Stimulated activated CD8-positive, alpha-beta memory T cell treated with anti-CD3 and anti-CD28 coated beads, Interleukin-12 subunit alpha, Interleukin-12 subunit beta, amount 100 ng/mL, for 4 hours (primary cell): ENCODE data around the gene TMPRSS6.
A peak's percentile ranks its signal among the peaks of the same experiment; 100 is the strongest.

ENCODE experiments used
- DNase-seq: peaks from one replicate; pipeline ENCODE4 v3.0.0-alpha.2; 2020; ENCODE audit warnings: low read depth

TMPRSS6 gene

GRCh38 chr22:37140686-37141323 is 31.3 kb upstream of the TMPRSS6 start:
- no peak for DNase-seq

GRCh38 chr22:37139762-37140161 is 30.2 kb upstream of the TMPRSS6 start:
- no peak for DNase-seq

GRCh38 chr22:37138849-37139561 is 29.5 kb upstream of the TMPRSS6 start:
- no peak for DNase-seq

- no peak for DNase-seq
Measured at GRCh38 chr22:37137903-37138665, 28.6 kb upstream of the TMPRSS6 start.

- DNase-seq = no peak
Measured at GRCh38 chr22:37137131-37137530, 27.6 kb upstream of the TMPRSS6 start.

GRCh38 chr22:37135023-37135422 is 25.5 kb upstream of the TMPRSS6 start:
- DNase-seq = no peak

GRCh38 chr22:37133304-37134018 is 23.9 kb upstream of the TMPRSS6 start:
- no peak for DNase-seq

GRCh38 chr22:37132773-37133172 is 23.3 kb upstream of the TMPRSS6 start:
- DNase-seq = no peak

GRCh38 chr22:37129866-37130441 is 20.4 kb upstream of the TMPRSS6 start:
- no peak for DNase-seq

GRCh38 chr22:37128555-37129281 is 19.2 kb upstream of the TMPRSS6 start:
- no peak for DNase-seq

GRCh38 chr22:37127350-37127878 is 17.9 kb upstream of the TMPRSS6 start:
- DNase-seq = no peak

GRCh38 chr22:37126882-37127281 is 17.4 kb upstream of the TMPRSS6 start:
- DNase-seq = no peak

- no peak for DNase-seq
Measured at GRCh38 chr22:37126383-37126782, 16.9 kb upstream of the TMPRSS6 start.

- no peak for DNase-seq
Measured at GRCh38 chr22:37123649-37124048, 14.1 kb upstream of the TMPRSS6 start.

- no peak for DNase-seq
Measured at GRCh38 chr22:37122598-37123180, 13.2 kb upstream of the TMPRSS6 start.

- peak; percentile 80 for DNase-seq
Measured at GRCh38 chr22:37121887-37122591, 12.5 kb upstream of the TMPRSS6 start.

- no peak for DNase-seq
Measured at GRCh38 chr22:37120569-37121340, 11.2 kb upstream of the TMPRSS6 start.

GRCh38 chr22:37119872-37120271 is 10.4 kb upstream of the TMPRSS6 start:
- DNase-seq = no peak

- no peak for DNase-seq
Measured at GRCh38 chr22:37118083-37118482, 8.6 kb upstream of the TMPRSS6 start.
